HepG2 (cell line): ENCODE data around the gene SQOR. TPM values are rescaled to one million over a fixed set of nuclear protein-coding genes. Genes with fewer than 3 reads are reported as not detected.

ENCODE experiments used
- CHCHD3 ChIP-seq: sonication (generic); formaldehyde crosslinking; IDR thresholded peaks from 2 replicates; pipeline ENCODE4 v1.8.0; 2022; ENCODE audit warnings: mild to moderate bottlenecking, missing genetic modification reagents, moderate library complexity
- DNMT3B ChIP-seq: conservative IDR thresholded peaks from 2 replicates; pipeline ENCODE4 v1.6.1; 2016; ENCODE audit warnings: missing biosample characterization, control low read depth
- IRX3 ChIP-seq: sonication (generic); formaldehyde crosslinking; IDR thresholded peaks from 2 replicates; pipeline ENCODE4 v1.8.1; 2023; ENCODE audit warnings: mild to moderate bottlenecking, low read depth, missing genetic modification reagents, borderline replicate concordance
- KDM5B ChIP-seq: sonication (generic); formaldehyde crosslinking; IDR thresholded peaks from 2 replicates; pipeline ENCODE4 v1.4.0; 2020; ENCODE audit warnings: missing genetic modification reagents, mild to moderate bottlenecking, borderline replicate concordance
- MBNL3 ChIP-seq: fragments of 250-450 bp; sonication (Bioruptor Pico); conservative IDR thresholded peaks from 2 replicates; pipeline ENCODE4 v1.8.0; 2022; ENCODE audit warnings: mild to moderate bottlenecking, inconsistent platforms
- MIXL1 ChIP-seq: IDR thresholded peaks from 2 replicates; pipeline ENCODE4 v1.6.1; 2016
- NFE2 ChIP-seq: sonication (generic); formaldehyde crosslinking; IDR thresholded peaks from 2 replicates; pipeline ENCODE4 v1.4.0; 2020; ENCODE audit warnings: missing genetic modification reagents
- NPAS2 ChIP-seq: sonication (generic); formaldehyde crosslinking; IDR thresholded peaks from 2 replicates; pipeline ENCODE4 v1.8.0; 2022; ENCODE audit warnings: mild to moderate bottlenecking, missing genetic modification reagents, borderline replicate concordance
- RCOR2 ChIP-seq: IDR thresholded peaks from 2 replicates; pipeline ENCODE4 v1.6.1; 2016; ENCODE audit warnings: missing biosample characterization, missing genetic modification reagents
- REPIN1 ChIP-seq: sonication (generic); formaldehyde crosslinking; IDR thresholded peaks from 2 replicates; pipeline ENCODE4 v1.8.0; 2022; ENCODE audit warnings: missing genetic modification reagents, low read depth, mild to moderate bottlenecking, borderline replicate concordance
- SNAI1 ChIP-seq: sonication (generic); formaldehyde crosslinking; IDR thresholded peaks from 2 replicates; pipeline ENCODE4 v1.5.0; 2020; ENCODE audit warnings: mild to moderate bottlenecking, missing genetic modification reagents, borderline replicate concordance
- SP140L ChIP-seq: sonication (generic); formaldehyde crosslinking; IDR thresholded peaks from 2 replicates; pipeline ENCODE4 v1.4.0; 2020; ENCODE audit warnings: missing genetic modification reagents, borderline replicate concordance
- TBX3 ChIP-seq: fragments of 450-650 bp; IDR thresholded peaks from 2 replicates; pipeline ENCODE4 v1.6.1; 2017; ENCODE audit warnings: antibody characterized with exemption, mild to moderate bottlenecking, inconsistent platforms, borderline replicate concordance
- ZMYM3 ChIP-seq: sonication (generic); formaldehyde crosslinking; IDR thresholded peaks from 2 replicates; pipeline ENCODE4 v1.5.1; 2020; ENCODE audit warnings: mild to moderate bottlenecking, missing genetic modification reagents
- ZNF20 ChIP-seq: sonication (generic); formaldehyde crosslinking; IDR thresholded peaks from 2 replicates; pipeline ENCODE4 v1.4.0; 2020; ENCODE audit warnings: mild to moderate bottlenecking, moderate library complexity, missing genetic modification reagents
- ZNF264 ChIP-seq: sonication (generic); formaldehyde crosslinking; IDR thresholded peaks from 2 replicates; pipeline ENCODE4 v1.4.0; 2020; ENCODE audit warnings: missing genetic modification reagents
- ZNF317 ChIP-seq: sonication (generic); formaldehyde crosslinking; IDR thresholded peaks from 2 replicates; pipeline ENCODE4 v1.5.0; 2020; ENCODE audit warnings: mild to moderate bottlenecking, missing genetic modification reagents
- ZNF557 ChIP-seq: sonication (generic); formaldehyde crosslinking; IDR thresholded peaks from 2 replicates; pipeline ENCODE4 v1.4.0; 2020; ENCODE audit warnings: missing genetic modification reagents
- ZNF598 ChIP-seq: sonication (generic); formaldehyde crosslinking; IDR thresholded peaks from 2 replicates; pipeline ENCODE4 v1.5.1; 2020; ENCODE audit warnings: mild to moderate bottlenecking, missing genetic modification reagents, borderline replicate concordance
- polyA plus RNA-seq, 8 experiments: library from polyadenylated mRNA; depleted of rRNA in 3 of 8; stranded (reverse) in 7 of 8; unstranded in 1 of 8; fragments of >200 nt; fragmentation: Illumina TruSeq in 4 of 8; extraction: Trizol in 4 of 8; gene quantifications; 2 replicates each; pipeline versions ENCODE4 v1.2.1 to v1.2.3, GENCODE V29; 2011 to 2016; ENCODE audit warnings: low read depth in 4 of 8, missing spikeins in 1 of 8, mixed read lengths in 1 of 8; ENCODE audit not compliant: insufficient read depth in 1 of 8
- total RNA-seq, 5 experiments: library from RNA; depleted of rRNA; stranded (reverse); fragments of >200 nt; fragmentation: Illumina TruSeq; extraction: Trizol; gene quantifications; 2 replicates each; pipeline ENCODE4 v1.2.3, GENCODE V29; 2016; ENCODE audit warnings: low read depth in 1 of 5
- TF ChIP-seq, protein P1 (sequence below): sonication (generic); formaldehyde crosslinking; IDR thresholded peaks from 2 replicates; pipeline ENCODE4 v1.4.0; 2020; ENCODE audit warnings: missing genetic modification reagents
- TF ChIP-seq, protein P2 (sequence below): sonication (generic); formaldehyde crosslinking; IDR thresholded peaks from 2 replicates; pipeline ENCODE4 v1.8.0; 2022; ENCODE audit warnings: mild to moderate bottlenecking, missing genetic modification reagents
- TF ChIP-seq, protein P3 (sequence below): IDR thresholded peaks from 2 replicates; pipeline ENCODE4 v1.6.1; 2012; ENCODE audit warnings: inconsistent platforms
- TF ChIP-seq, protein P4 (sequence below): sonication (generic); formaldehyde crosslinking; IDR thresholded peaks from 2 replicates; pipeline ENCODE4 v1.4.0; 2020; ENCODE audit warnings: mild to moderate bottlenecking, missing genetic modification reagents

Gene SQOR
- total and polyA plus RNA-seq, 2 of the 13 experiments (the other 11 are each of a cell fraction or from before 2014, with no cell fraction given): 19.3 to 19.4 TPM

DNA sequence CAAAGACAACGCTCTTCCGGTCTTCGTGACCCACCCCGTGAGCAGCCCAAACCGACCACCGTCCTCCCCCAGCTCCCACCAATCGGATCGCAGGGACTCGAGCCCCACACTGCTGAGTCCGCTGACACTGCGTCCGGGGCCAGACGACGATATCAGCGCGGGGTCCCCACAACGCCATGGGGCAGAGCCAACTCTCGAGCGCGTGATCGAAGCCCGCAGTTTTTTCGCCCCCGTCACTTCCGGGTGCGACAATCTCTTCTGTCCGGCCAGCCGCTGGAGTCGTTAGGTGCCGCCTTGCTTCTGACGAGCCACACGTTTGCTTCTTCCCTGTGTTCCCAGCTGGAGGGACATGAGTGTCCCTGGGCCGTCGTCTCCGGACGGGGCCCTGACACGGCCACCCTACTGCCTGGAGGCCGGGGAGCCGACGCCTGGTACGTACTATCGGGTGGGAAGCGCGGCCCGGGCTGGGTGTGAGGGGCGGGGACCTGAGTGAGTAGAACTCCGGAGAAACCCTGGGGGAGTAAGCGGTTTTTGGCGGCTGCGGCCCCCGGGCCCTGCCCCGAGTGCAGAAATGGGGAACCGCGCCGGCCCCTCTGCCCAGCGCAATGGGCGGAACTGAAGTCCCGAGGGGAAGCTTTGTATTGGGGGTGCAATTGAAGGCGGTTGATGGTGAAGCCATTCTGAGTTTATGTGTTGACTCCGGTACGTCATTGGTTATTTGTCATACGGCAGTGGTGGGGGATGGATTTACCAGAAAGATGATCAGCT lies 47.5 kb upstream of the SQOR start, which contains the start of gene BLOC1S6 (continued):
- TF ChIP-seq SNAI1 (no peak), SP140L (CRISPR knock-in tag) (no peak), CHCHD3 (CRISPR knock-in tag) (0 out of 2 replicates have a peak, but pooled peaks have one; percentile 73), KDM5B (CRISPR knock-in tag) (peak; percentile 71; the same call in 1 of the 2 replicates), DNMT3B (CRISPR knock-in tag) (0 out of 2 replicates have a peak, but pooled peaks have one; percentile 33), REPIN1 (CRISPR knock-in tag) (peak; percentile 92), ZNF317 (CRISPR knock-in tag) (0 out of 2 replicates have a peak, but pooled peaks have one; percentile 40), MBNL3 (CRISPR knock-in tag) (no peak), NFE2 (CRISPR knock-in tag) (no peak), TBX3 (peak; percentile 45; the same call in 1 of the 2 replicates), MIXL1 (CRISPR knock-in tag) (peak; percentile 36; the same call in 1 of the 2 replicates), ZMYM3 (CRISPR knock-in tag) (peak; percentile 49), ZNF598 (CRISPR knock-in tag) (peak; percentile 51; the same call in 1 of the 2 replicates), RCOR2 (0 out of 2 replicates have a peak, but pooled peaks have one; percentile 20), NPAS2 (CRISPR knock-in tag) (no peak), ZNF264 (CRISPR knock-in tag) (peak; percentile 81; the same call in 1 of the 2 replicates), IRX3 (peak; percentile 82; the same call in 1 of the 2 replicates), ZNF20 (CRISPR knock-in tag) (no peak), ZNF557 (CRISPR knock-in tag) (no peak)
- TF ChIP-seq, protein P1, sequence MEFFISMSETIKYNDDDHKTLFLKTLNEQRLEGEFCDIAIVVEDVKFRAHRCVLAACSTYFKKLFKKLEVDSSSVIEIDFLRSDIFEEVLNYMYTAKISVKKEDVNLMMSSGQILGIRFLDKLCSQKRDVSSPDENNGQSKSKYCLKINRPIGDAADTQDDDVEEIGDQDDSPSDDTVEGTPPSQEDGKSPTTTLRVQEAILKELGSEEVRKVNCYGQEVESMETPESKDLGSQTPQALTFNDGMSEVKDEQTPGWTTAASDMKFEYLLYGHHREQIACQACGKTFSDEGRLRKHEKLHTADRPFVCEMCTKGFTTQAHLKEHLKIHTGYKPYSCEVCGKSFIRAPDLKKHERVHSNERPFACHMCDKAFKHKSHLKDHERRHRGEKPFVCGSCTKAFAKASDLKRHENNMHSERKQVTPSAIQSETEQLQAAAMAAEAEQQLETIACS (CRISPR knock-in tag): no peak
- TF ChIP-seq, protein P2, sequence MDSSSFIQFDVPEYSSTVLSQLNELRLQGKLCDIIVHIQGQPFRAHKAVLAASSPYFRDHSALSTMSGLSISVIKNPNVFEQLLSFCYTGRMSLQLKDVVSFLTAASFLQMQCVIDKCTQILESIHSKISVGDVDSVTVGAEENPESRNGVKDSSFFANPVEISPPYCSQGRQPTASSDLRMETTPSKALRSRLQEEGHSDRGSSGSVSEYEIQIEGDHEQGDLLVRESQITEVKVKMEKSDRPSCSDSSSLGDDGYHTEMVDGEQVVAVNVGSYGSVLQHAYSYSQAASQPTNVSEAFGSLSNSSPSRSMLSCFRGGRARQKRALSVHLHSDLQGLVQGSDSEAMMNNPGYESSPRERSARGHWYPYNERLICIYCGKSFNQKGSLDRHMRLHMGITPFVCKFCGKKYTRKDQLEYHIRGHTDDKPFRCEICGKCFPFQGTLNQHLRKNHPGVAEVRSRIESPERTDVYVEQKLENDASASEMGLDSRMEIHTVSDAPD: 0 out of 2 replicates have a peak, but pooled peaks have one; percentile 47
- TF ChIP-seq, protein P3, sequence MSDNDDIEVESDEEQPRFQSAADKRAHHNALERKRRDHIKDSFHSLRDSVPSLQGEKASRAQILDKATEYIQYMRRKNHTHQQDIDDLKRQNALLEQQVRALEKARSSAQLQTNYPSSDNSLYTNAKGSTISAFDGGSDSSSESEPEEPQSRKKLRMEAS: peak; percentile 96
- TF ChIP-seq, protein P4, sequence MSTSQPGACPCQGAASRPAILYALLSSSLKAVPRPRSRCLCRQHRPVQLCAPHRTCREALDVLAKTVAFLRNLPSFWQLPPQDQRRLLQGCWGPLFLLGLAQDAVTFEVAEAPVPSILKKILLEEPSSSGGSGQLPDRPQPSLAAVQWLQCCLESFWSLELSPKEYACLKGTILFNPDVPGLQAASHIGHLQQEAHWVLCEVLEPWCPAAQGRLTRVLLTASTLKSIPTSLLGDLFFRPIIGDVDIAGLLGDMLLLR (CRISPR knock-in tag): no peak
